Posterior vena cava (tissue), 2 donors: ENCODE results near the gene PCSK1N. TPM values are rescaled to one million over a fixed set of nuclear protein-coding genes. Genes with fewer than 3 reads are reported as not detected.
"Not testable (repeated sequence)": the region's sequence is repeated elsewhere in the genome, so short reads cannot be mapped to it uniquely, and the experiment has no call there.

Experiments used
- DNase-seq: peaks from one replicate; pipeline ENCODE4 v3.0.0-alpha.2; 2020; ENCODE audit warnings: low spot score
- intact Hi-C, 2 donors: fragments of 100-400 bp; cut with DNase I; formaldehyde crosslinking; loops; one replicate each; pipeline versions ENCODE4 v1.14.1 to v1.14.2; 2022 to 2023
- long read RNA-seq, 2 donors: library from polyadenylated mRNA; unstranded; transcript quantifications; one replicate each; pipeline ENCODE4 v2.0.0, GENCODE V29; 2020 to 2021
- total RNA-seq, 2 donors: library from RNA; stranded (reverse); fragmentation: NEBNext Ultra II Directional; extraction: Animal tissue kit (Norgen Biotek cat#: 25700); gene quantifications; one replicate each; pipeline ENCODE4 v1.2.1, GENCODE V29; 2021
- donor health status: DM: yes; HTN: yes; CAD: no.
- donor health status: DM: yes; HTN: yes; CAD: no.

Gene PCSK1N, protein sequence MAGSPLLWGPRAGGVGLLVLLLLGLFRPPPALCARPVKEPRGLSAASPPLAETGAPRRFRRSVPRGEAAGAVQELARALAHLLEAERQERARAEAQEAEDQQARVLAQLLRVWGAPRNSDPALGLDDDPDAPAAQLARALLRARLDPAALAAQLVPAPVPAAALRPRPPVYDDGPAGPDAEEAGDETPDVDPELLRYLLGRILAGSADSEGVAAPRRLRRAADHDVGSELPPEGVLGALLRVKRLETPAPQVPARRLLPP
- 1 to 10 TPM in 1 of 2 donors, under 1 TPM in 1; 0.52 to 2.4 TPM for total RNA-seq
- long read RNA-seq, donor 1, partial matches to known transcripts = 0 of 3 reads
- long read RNA-seq, donor 1, other reads (novel, unspliced or antisense) = 0 of 3 reads
- long read RNA-seq, donor 2 = 0 reads

DNA sequence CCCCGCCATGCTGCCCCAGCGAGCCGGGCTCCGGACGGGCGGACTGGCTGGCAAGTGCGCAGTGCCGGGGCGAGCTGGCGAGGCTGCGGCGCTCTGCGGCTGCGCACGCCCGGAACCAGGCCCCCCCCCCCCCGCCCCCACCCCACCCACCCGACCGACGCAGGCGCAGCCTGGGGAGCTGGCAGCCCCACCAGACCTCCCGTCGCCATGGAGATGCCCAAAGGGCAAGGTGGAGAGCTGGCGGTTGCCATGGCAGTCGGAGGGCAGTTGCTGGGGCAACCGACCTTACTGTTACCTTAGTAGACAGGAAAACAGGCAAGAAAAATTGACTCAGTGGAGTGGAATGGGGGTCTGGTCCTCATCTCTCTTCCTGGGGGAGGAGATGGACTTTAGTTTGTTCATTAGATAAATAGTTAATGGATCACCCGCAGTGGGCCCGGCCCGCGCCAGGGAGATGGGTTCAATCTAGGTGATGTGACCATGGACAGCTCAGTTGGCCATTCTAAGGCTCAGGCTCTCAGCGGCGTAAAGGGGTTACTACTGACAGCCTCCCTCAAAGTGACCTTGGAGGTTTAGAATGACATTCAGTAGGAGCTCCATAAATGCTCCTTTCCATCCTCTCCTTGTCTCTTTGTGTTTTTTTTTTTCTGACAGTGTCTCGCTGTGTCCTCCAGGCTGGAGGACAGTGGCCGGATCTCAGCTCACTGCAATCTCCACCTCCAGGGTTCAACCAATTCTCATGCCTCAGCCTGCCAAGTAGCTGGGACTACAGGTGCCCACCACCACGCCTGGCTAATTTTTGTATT is at the start of gene PCSK1N:
PCSK1N (minus strand) TSS at position 87 of the 806 bp plus-strand sequence; CDS start at position 9, 78 bp downstream.
- no peak for DNase-seq
- intact Hi-C loops = no loop called here

- intact Hi-C loops = no loop called here
- no peak for DNase-seq
Measured at GRCh38 chrX:48883729-48884128, 48.3 kb upstream of the PCSK1N start.

DNA sequence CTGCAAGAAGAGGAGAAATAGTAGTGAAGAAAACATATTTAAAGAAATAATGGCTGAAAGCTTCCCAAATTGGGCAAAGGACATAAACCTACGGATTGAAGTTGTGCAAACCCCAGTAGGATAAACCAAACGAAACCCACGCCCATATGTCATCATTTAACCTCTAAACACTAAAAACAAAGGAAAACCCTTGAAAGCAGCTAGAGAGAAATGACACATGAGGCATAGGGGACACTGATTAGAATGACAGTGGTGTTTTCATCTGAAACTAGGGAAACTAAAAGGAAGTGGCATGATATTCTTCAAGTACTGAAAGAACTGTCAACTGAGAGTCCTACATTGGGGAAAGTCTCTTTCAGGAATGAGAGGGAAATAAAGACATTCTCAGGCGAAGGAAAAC is 41.5 kb upstream of the PCSK1N start:
- DNase-seq, intact Hi-C loops: not testable (repeated sequence)

DNA sequence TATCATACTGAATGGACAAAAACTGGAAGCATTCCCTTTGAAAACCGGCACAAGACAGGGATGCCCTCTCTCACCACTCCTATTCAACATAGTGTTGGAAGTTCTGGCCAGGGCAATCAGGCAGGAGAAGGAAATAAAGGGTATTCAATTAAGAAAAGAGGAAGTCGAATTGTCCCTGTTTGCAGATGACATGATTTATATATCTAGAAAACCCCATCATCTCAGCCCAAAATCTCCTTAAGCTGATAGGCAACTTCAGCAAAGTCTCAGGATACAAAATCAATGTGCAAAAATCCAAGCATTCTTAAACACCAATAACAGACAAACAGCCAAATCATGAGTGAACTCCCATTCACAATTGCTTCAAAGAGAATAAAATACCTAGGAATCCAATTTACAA is 36.6 kb upstream of the PCSK1N start:
- intact Hi-C loops, DNase-seq: not testable (repeated sequence)

DNA sequence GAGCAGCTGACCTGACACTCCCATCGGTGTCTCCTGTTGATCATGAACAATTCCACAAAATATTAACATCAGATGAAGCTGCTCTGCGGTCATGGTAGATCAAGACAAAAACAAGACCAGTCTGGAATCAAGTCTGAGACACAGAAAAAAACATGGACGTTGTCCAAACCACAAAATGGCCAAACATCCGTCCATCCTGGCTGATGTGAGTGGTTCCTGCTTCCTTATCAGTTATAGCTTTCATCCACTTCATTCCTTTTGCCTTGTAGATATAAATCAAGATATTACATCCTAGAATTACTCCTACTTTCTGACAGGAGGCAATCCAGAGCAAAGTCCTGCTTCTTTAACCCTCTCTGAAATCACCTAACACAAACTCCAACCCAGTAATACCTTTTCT is 28.8 kb upstream of the PCSK1N start:
- no peak for DNase-seq
- intact Hi-C loops = no loop called here

DNA sequence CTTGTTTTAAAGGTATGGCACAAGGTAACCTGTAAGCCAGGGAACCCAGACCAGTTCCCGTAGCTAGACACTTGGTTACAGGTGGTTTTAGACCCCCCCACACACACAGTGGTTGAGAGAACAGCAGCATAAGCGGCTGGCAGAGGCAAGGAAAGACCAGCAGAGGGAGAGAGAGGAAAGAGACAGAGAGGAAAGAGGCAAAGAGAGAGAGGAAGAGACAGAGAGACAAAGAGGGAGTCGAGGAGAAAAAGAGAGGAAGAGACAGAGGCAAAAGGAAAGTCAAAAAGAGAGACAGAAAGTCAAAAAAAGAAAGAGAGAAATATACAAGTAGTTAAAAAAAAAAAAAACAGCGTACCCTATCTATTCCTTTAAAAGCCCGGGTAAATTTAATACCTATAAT is 19.5 kb upstream of the PCSK1N start:
- DNase-seq = no peak
- intact Hi-C loops = no loop called here

- DNase-seq, intact Hi-C loops: not testable (repeated sequence)
Measured at GRCh38 chrX:48854121-48854804, 18.9 kb upstream of the PCSK1N start.

GRCh38 chrX:48853494-48853893 is 18.1 kb upstream of the PCSK1N start:
- intact Hi-C loops, DNase-seq: not testable (repeated sequence)

DNA sequence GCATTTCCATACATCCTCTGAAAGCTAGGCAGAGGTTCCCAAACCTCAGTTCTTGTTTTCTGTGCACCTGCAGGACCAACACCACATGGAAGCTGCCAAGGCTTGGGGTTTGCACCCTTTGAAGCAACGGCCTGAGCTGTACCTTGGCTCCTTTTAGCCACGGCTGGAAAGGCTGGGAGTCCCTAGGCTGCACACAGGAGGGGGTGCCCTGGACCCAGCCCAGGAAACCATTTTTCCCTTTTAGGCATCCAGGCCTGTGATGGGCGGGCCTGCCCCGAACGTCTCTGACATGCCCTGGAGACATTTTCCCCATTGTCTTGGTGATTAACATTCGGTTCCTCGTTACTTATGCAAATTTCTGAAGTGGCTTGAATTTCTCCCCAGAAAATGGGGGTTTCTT is 17.4 kb upstream of the PCSK1N start:
- intact Hi-C loops = no loop called here
- DNase-seq = no peak

DNA sequence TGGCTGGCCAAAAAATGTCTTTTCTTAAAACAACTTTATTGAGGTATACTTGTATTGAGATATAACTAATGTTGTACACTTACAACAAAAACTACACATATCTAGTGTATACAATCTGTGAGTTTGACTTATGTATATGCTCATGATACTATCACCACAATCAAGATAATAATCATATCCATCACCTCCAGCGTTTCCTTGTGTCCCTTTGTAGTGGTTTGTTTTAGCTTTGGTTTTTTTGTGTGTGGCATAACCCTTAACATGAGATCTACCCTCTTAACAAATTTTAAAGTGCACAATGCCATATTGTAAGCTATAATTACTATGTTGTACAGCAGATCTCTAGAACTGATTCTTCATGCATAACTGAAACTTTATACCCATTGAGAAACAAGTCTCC is 13.4 kb upstream of the PCSK1N start:
- intact Hi-C loops = no loop called here
- no peak for DNase-seq

DNA sequence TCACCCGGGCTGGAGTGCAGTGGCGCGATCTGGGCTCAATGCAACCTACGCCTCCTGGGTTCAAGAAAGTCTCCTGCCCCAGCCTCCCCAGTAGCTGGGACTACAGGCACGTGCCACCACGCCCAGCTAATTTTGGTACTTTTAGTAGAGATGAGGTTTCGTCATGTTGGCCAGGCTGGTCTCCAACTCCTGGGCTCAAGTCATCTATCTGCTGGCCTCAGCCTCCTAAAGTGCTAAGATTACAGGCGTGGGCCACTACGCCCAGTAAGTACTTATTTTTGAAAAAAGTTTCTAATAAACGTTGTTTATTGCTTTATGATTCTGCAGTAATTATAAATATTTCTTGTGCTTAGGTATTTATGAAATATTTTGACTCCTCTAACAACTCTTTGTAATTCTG is 4.3 kb upstream of the PCSK1N start:
- intact Hi-C loops = loop anchor here in 1 of 2 donors (5.0 kb wide), 1 partner anchor 872 kb away; no protein-coding TSS in a partner anchor
- DNase-seq = no peak

DNA sequence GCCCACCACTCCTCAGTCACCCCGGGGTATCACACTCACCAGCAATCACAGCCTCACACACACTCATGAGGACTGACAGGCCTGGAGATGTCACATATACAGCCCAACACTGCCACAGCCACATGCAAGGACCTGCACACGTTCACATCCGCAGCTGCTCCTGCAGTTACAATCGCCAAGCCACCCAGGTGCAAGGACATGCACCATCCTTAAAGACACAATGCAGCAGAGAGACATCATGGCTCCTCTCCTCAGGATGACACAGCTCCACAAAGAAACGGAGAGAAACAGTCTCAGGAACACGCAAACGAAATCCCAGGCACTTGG is 1.1 kb downstream of the PCSK1N start:
- no peak for DNase-seq
- intact Hi-C loops = no loop called here

DNA sequence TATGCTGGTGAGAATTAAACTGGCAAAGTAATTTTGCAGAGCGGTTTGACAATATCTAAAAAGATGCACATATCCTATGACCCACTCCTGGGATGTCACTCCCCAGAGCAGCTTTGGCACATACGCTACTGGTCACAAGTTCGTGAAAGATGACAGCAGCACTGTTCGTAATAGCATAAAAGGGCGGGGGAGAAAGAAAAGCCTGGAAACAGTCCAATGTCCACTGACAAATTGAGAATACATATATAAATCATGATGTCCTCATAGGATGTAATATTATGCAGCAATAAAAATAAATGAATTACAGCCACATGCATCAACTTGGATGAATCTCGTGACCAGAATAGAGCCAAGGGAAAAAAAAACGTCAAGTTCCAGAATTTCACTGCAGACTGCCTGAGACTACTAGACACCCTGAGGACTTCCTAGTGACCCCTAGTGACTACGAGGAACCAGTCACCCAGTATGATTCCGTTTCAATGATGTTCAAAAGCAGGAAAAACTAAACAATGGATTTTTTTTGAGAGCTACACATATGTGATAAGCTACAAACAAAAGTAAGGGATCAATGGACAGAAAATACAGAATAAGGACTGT is 1.8 kb downstream of the PCSK1N start:
- DNase-seq = no peak
- intact Hi-C loops = no loop called here

DNA sequence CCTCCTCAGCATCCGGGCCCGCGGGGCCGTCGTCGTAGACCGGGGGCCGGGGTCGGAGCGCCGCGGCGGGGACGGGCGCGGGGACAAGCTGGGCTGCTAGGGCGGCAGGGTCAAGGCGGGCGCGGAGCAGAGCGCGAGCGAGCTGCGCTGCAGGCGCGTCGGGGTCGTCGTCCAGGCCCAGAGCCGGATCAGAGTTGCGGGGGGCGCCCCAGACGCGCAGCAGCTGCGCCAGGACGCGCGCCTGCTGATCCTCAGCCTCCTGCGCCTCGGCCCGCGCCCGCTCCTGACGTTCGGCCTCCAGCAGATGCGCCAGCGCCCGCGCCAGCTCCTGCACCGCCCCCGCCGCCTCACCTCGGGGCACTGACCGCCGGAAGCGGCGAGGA is 3.5 kb downstream of the PCSK1N start:
- intact Hi-C loops = no loop called here
- no peak for DNase-seq

DNA sequence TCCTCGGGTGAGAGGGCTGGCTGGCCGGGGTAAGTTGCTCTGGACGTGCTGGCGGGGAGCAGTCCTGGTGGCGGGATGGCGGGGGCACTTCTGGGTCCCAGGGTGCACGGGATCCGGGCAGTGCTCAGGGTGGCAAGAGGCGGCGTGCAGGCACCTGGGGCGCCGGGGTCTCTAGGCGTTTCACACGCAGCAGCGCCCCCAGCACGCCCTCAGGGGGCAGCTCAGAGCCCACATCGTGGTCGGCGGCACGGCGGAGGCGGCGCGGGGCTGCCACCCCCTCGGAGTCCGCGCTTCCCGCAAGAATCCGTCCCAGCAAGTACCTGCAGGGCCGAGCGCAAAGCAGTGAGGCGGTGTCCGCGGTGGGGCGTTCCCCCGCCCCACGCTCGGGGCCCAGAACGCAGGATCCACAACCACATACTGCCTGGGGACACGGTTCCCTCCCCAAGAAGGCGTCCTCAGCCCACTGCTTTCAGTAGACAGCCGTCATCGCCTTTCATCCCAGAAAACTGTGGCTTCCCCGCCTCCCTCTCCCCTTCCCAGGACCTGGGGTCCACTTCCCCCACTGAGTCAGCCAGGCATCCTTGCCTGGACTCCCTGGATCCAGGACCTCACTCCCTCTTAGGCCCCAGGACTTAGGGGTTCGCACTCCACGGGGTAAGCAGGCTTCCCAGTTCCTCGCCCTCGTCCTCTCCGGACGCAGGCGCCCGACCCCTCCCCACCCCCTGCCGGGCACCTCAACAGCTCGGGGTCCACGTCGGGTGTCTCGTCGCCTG is 4.1 kb downstream of the PCSK1N start:
- intact Hi-C loops = no loop called here
- DNase-seq = no peak

DNA sequence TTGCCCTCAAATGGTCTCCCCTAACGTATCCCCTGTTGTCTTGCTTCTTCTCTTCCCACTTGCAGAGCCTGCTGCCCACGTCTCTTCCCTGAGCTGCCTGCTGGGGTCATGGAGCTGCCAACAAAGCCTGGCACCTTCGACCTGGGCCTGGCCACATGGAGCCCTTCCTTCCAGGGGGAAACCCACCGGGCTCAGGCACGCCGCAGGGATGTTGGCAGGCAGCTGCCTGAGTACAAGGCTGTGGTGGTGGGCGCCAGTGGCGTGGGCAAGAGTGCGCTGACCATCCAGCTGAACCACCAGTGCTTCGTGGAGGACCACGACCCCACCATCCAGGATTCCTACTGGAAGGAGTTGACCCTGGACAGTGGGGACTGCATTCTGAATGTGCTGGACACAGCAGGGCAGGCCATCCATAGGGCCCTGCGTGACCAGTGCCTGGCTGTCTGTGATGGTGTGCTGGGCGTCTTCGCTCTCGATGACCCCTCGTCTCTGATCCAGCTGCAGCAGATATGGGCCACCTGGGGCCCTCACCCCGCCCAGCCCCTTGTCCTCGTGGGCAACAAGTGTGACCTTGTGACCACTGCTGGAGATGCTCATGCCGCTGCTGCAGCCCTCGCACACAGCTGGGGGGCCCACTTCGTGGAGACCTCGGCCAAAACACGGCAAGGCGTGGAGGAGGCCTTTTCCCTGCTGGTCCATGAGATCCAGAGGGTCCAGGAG is 6.2 kb downstream of the PCSK1N start:
- intact Hi-C loops = no loop called here
- no peak for DNase-seq

- intact Hi-C loops = no loop called here
- DNase-seq = no peak
Measured at GRCh38 chrX:48827654-48827968, 7.8 kb downstream of the PCSK1N start.

- DNase-seq = no peak
Measured at GRCh38 chrX:48826876-48827653, 8.3 kb downstream of the PCSK1N start.

More at GRCh38 chrX:48826876-48827653, 8.3 kb downstream of the PCSK1N start:
- intact Hi-C loops = no loop called here
